Measurements from ENCODE around the gene ZNF138.

The ZNF138 gene

DNA sequence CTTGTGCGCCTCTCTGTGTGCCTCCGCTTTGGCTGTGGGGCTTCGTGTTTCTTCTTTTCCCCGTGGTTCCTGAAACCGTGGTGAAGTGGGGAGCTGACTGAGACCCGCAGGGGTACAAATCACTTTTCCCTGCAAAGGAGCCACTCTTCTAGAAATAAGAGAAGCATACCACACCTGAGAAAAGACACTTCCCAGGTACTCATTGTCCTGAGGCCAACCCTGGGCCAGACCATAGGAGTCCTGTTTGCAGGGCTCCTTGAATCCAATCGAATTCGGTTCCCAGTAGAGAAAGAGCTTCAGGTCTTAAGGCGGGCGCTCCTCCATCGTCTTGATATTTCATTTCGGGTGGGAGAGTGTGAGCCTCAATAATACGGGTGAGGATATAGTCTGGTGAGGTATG, 76.4 kb downstream of the ZNF138 start:
- no peak for DNase-seq (ENCODE audit: extremely low read depth, insufficient read length)
- TF ChIP-seq, protein P1, sequence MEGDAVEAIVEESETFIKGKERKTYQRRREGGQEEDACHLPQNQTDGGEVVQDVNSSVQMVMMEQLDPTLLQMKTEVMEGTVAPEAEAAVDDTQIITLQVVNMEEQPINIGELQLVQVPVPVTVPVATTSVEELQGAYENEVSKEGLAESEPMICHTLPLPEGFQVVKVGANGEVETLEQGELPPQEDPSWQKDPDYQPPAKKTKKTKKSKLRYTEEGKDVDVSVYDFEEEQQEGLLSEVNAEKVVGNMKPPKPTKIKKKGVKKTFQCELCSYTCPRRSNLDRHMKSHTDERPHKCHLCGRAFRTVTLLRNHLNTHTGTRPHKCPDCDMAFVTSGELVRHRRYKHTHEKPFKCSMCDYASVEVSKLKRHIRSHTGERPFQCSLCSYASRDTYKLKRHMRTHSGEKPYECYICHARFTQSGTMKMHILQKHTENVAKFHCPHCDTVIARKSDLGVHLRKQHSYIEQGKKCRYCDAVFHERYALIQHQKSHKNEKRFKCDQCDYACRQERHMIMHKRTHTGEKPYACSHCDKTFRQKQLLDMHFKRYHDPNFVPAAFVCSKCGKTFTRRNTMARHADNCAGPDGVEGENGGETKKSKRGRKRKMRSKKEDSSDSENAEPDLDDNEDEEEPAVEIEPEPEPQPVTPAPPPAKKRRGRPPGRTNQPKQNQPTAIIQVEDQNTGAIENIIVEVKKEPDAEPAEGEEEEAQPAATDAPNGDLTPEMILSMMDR (IDR thresholded peaks at IDR 0.05; ENCODE audit: insufficient read depth, low read length, poor library complexity, severe bottlenecking), result no peak
- Histone ChIP-seq H3K36me3 (ENCODE audit: control insufficient read depth, insufficient read depth, low read length) (no peaks in the 10 kb centered on the region), H3K4me3 (replicated peaks; ENCODE audit: low read depth, low read length) (no peak overlapping the region), H3K27me3 (replicated peaks; ENCODE audit: control insufficient read depth, insufficient read depth, low read length) (no peaks in the 10 kb centered on the region)

GRCh38 chr7:64871761-64872160, 77.5 kb downstream of the ZNF138 start:
- no peak for DNase-seq (ENCODE audit: extremely low read depth, insufficient read length)
- TF ChIP-seq, protein P1 (IDR thresholded peaks at IDR 0.05; ENCODE audit: insufficient read depth, low read length, poor library complexity, severe bottlenecking), result no peak
- H3K4me3 ChIP-seq (replicated peaks; ENCODE audit: low read depth, low read length), result no peak overlapping the region
- no peaks in the 10 kb centered on the region for H3K36me3 ChIP-seq (ENCODE audit: control insufficient read depth, insufficient read depth, low read length)
- H3K27me3 ChIP-seq (replicated peaks; ENCODE audit: control insufficient read depth, insufficient read depth, low read length), result no peaks in the 10 kb centered on the region

DNA sequence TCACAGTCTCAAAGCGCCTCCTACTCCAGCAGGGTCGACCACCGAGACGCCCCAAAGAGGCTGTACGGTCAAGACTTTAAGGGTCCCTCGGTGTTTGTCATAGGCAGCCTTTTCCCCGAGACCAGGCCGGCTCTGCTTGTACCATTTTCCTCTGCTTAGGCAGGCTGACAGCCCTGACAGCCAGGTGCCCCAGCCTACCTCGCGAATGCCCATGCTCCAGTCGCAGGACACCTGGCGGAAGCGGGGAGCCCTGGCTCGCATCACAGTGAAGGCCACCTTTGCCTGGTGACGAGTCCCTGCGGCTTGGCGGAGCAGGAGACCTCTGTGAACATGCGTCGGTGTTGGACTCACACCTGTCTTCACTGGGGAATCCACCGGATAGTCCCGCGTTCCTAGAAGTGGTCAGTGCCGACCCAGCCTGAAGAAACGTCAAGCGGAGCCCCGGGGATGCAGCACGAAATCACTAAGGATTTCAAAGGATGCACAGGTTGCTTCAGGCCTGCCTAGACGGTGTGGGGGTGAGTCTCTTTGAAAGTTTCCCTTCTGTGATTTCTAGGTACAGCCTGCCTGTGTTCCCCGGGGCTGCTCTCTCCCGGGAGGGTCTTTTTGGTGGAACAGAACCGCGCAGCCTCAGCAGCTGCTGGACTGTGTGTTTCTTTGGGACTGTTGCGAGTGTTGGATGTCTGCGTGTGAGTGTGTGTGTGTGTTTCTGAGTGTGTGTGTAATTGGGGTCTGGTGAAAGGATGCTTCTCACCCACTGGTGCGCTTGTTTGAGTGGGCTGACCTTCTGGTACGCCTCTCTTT, 78.3 kb downstream of the ZNF138 start:
- DNase-seq (ENCODE audit: extremely low read depth, insufficient read length), result no peak
- H3K4me3 ChIP-seq (replicated peaks; ENCODE audit: low read depth, low read length), result no peak overlapping the region
- H3K27me3 ChIP-seq (replicated peaks; ENCODE audit: control insufficient read depth, insufficient read depth, low read length), result no peaks in the 10 kb centered on the region
- TF ChIP-seq, protein P1 (IDR thresholded peaks at IDR 0.05; ENCODE audit: insufficient read depth, low read length, poor library complexity, severe bottlenecking), result no peak
- no peaks in the 10 kb centered on the region for H3K36me3 ChIP-seq (ENCODE audit: control insufficient read depth, insufficient read depth, low read length)

- Histone ChIP-seq H3K4me3 (replicated peaks; ENCODE audit: low read depth, low read length) (no peak overlapping the region), H3K36me3 (ENCODE audit: control insufficient read depth, insufficient read depth, low read length) (no peaks in the 10 kb centered on the region), H3K27me3 (replicated peaks; ENCODE audit: control insufficient read depth, insufficient read depth, low read length) (no peaks in the 10 kb centered on the region)
- DNase-seq (ENCODE audit: extremely low read depth, insufficient read length), result no peak
- TF ChIP-seq, protein P1 (IDR thresholded peaks at IDR 0.05; ENCODE audit: insufficient read depth, low read length, poor library complexity, severe bottlenecking), result no peak
Observed at GRCh38 chr7:64873155-64873500, 78.9 kb downstream of the ZNF138 start.

- Histone ChIP-seq H3K4me3 (replicated peaks; ENCODE audit: low read depth, low read length) (no peak overlapping the region), H3K27me3 (replicated peaks; ENCODE audit: control insufficient read depth, insufficient read depth, low read length) (no peaks in the 10 kb centered on the region), H3K36me3 (ENCODE audit: control insufficient read depth, insufficient read depth, low read length) (no peaks in the 10 kb centered on the region)
- DNase-seq (ENCODE audit: extremely low read depth, insufficient read length), result no peak
- TF ChIP-seq, protein P1 (IDR thresholded peaks at IDR 0.05; ENCODE audit: insufficient read depth, low read length, poor library complexity, severe bottlenecking), result no peak
Observed at GRCh38 chr7:64873517-64873916, 79.3 kb downstream of the ZNF138 start.
